Natural killer cell (primary cell): ENCODE data around the gene DLG1. TPM values are rescaled to one million over a fixed set of nuclear protein-coding genes. Genes with fewer than 3 reads are reported as not detected.

Experiments used
- ATAC-seq, 3 donors: fragments of 150-1000 bp in 2 of 3; fragments of 200-7000 bp in 1 of 3; cut with Tn5 transposase; 1 replicate in 1 of 3; 2 replicates in 2 of 3; pipeline ENCODE4 v1.10.0; 2021; ENCODE audit warnings: mild to moderate bottlenecking in 2 of 3, moderate library complexity in 2 of 3
- DNase-seq, 2 donors: peaks; one replicate each; pipeline versions ENCODE4 v3.0.0 to v3.0.0-alpha.2; 2013 to 2021; ENCODE audit warnings: mixed read lengths in 1 of 2
- H3K27ac ChIP-seq: one replicate; pipeline ENCODE4 v1.5.1; 2013; ENCODE audit warnings: mild to moderate bottlenecking, low read length
- H3K27me3 ChIP-seq: one replicate; pipeline ENCODE4 v1.6.1; 2013; ENCODE audit warnings: low read length; ENCODE audit not compliant: control insufficient read depth, insufficient read depth
- H3K36me3 ChIP-seq: one replicate; pipeline ENCODE4 v1.6.1; 2013; ENCODE audit warnings: low read length; ENCODE audit not compliant: control insufficient read depth, insufficient read depth
- H3K4me1 ChIP-seq: one replicate; pipeline ENCODE4 v1.6.1; 2013; ENCODE audit warnings: low read length; ENCODE audit not compliant: control insufficient read depth, insufficient read depth
- H3K4me3 ChIP-seq: one replicate; pipeline ENCODE4 v1.5.1; 2013; ENCODE audit warnings: low read length
- H3K9me3 ChIP-seq: one replicate; pipeline ENCODE4 v1.6.1; 2013; ENCODE audit warnings: low read length; ENCODE audit not compliant: control insufficient read depth, insufficient read depth
- H3K27ac Mint-ChIP-seq, 2 donors: one replicate each; pipeline ENCODE4 v1.8.0; 2022; ENCODE audit warnings: mild to moderate bottlenecking in 2 of 2, mixed read lengths in 2 of 2, moderate library complexity in 1 of 2
- H3K27me3 Mint-ChIP-seq, 2 donors: one replicate each; pipeline ENCODE4 v1.8.0; 2022; ENCODE audit warnings: low read depth in 2 of 2, mixed read lengths in 2 of 2
- H3K36me3 Mint-ChIP-seq: one replicate; pipeline ENCODE4 v1.8.0; 2022; ENCODE audit warnings: mixed read lengths
- H3K4me1 Mint-ChIP-seq, 2 donors: one replicate each; pipeline ENCODE4 v1.8.0; 2022; ENCODE audit warnings: mixed read lengths in 2 of 2
- H3K4me3 Mint-ChIP-seq: one replicate; pipeline ENCODE4 v1.8.0; 2022; ENCODE audit warnings: mild to moderate bottlenecking, moderate library complexity, mixed read lengths
- H3K9me3 Mint-ChIP-seq, 2 donors: one replicate each; pipeline ENCODE4 v1.8.0; 2022; ENCODE audit warnings: mixed read lengths in 2 of 2
- CTCF ChIP-seq: fragments of 200-600 bp; IDR thresholded peaks from one replicate; pipeline ENCODE4 v1.8.0; 2022; ENCODE audit warnings: antibody characterized with exemption
- WGBS: methylation state at CpG from one replicate; pipeline ENCODE4 v1.1.7; 2013; ENCODE audit warnings: missing lambda C conversion rate; ENCODE audit not compliant: insufficient coverage; 5-methylcytosine and 5-hydroxymethylcytosine counted together
- intact Hi-C: fragments of 100-400 bp; cut with micrococcal nuclease; formaldehyde crosslinking; loops from one replicate; pipeline ENCODE4 v1.14.2; 2022
- total RNA-seq, 4 donors: library from RNA; stranded (reverse); fragments of 120-200 nt in 1 of 4; gene quantifications; one replicate each; pipeline versions ENCODE4 v1.2.3 to v1.2.4, GENCODE V29; 2013 to 2022

The DLG1 gene
- total RNA-seq, 3 donors from 2014 or later (not counting 1 experiment from before 2014, with no cell fraction given) = 82.0 to 91.8 (median 89.0) TPM

GRCh38 chr3:197209366-197210260 lies 88.8 kb downstream of the DLG1 start:
- Histone ChIP-seq H3K4me1 (no peaks in the 10 kb centered on the region), H3K27ac (no peak overlapping the region), H3K9me3 (no peaks in the 10 kb centered on the region), H3K36me3 (no peaks in the 10 kb centered on the region), H3K27me3 (no peaks in the 10 kb centered on the region), H3K4me3 (no peak overlapping the region)
- no peaks in the 10 kb centered on the region for H3K36me3 Mint-ChIP-seq
- H3K27me3 Mint-ChIP-seq = no peaks in the 10 kb centered on the region
- DNase-seq (no peak), ATAC-seq (no peak)
- H3K4me3 Mint-ChIP-seq = peak overlapping the region; percentile 7
- H3K9me3 Mint-ChIP-seq = peaks cover 0 to 2% of the 10 kb centered on the region in 2 donors
- no peak for TF ChIP-seq CTCF
- peaks cover 35 to 37% of the 10 kb centered on the region in 2 donors for H3K4me1 Mint-ChIP-seq
- intact Hi-C loops = no loop called here
- peak overlapping the region in 1 of 2 donors; percentile 34 for H3K27ac Mint-ChIP-seq

GRCh38 chr3:197206913-197207312 lies 91.5 kb downstream of the DLG1 start:
- no peak for ATAC-seq
- Mint-ChIP-seq H3K4me3 (no peak overlapping the region), H3K27ac (no peak overlapping the region), H3K4me1 (peaks cover 31 to 45% of the 10 kb centered on the region in 2 donors), H3K27me3 (no peaks in the 10 kb centered on the region), H3K36me3 (no peaks in the 10 kb centered on the region), H3K9me3 (peaks cover 0 to 2% of the 10 kb centered on the region in 2 donors)
- H3K36me3 ChIP-seq = no peaks in the 10 kb centered on the region
- intact Hi-C loops = no loop called here
- H3K27ac ChIP-seq = no peak overlapping the region
- H3K9me3 ChIP-seq = no peaks in the 10 kb centered on the region
- no peak for DNase-seq
- H3K4me1 ChIP-seq = peaks cover 4% of the 10 kb centered on the region
- WGBS = 99% methylated on average over 7 of the region's 9 CpGs
- no peak for TF ChIP-seq CTCF
- no peak overlapping the region for H3K4me3 ChIP-seq
- H3K27me3 ChIP-seq = no peaks in the 10 kb centered on the region

- Histone ChIP-seq H3K4me1 (peaks cover 4% of the 10 kb centered on the region), H3K27ac (no peak overlapping the region), H3K9me3 (no peaks in the 10 kb centered on the region), H3K4me3 (no peak overlapping the region), H3K36me3 (no peaks in the 10 kb centered on the region), H3K27me3 (no peaks in the 10 kb centered on the region)
- no peaks in the 10 kb centered on the region for H3K27me3 Mint-ChIP-seq
- ATAC-seq (no peak), DNase-seq (no peak)
- no peak overlapping the region for H3K27ac Mint-ChIP-seq
- no peak for TF ChIP-seq CTCF
- H3K4me3 Mint-ChIP-seq = no peak overlapping the region
- WGBS = 96% methylated on average over 1 of the region's 2 CpGs
- H3K4me1 Mint-ChIP-seq = peaks cover 26 to 43% of the 10 kb centered on the region in 2 donors
- intact Hi-C loops = no loop called here
- no peaks in the 10 kb centered on the region for H3K9me3 Mint-ChIP-seq
- H3K36me3 Mint-ChIP-seq = no peaks in the 10 kb centered on the region
Measured at GRCh38 chr3:197205675-197206074, 92.7 kb downstream of the DLG1 start.
